Epidermal melanocyte (primary cell): ENCODE measurements around the gene TAF8.

Source experiments
- DNase-seq: peaks from one replicate; pipeline ENCODE4 v3.0.0; 2011; ENCODE audit warnings: low spot score; ENCODE audit not compliant: insufficient read length

The TAF8 gene

GRCh38 chr6:42120895-42121865, 70.9 kb downstream of the TAF8 start:
- no peak for DNase-seq

- DNase-seq, result no peak
Measured at GRCh38 chr6:42123379-42124103, 73.2 kb downstream of the TAF8 start.

- no peak for DNase-seq
Measured at GRCh38 chr6:42124223-42124836, 74.0 kb downstream of the TAF8 start.

DNA sequence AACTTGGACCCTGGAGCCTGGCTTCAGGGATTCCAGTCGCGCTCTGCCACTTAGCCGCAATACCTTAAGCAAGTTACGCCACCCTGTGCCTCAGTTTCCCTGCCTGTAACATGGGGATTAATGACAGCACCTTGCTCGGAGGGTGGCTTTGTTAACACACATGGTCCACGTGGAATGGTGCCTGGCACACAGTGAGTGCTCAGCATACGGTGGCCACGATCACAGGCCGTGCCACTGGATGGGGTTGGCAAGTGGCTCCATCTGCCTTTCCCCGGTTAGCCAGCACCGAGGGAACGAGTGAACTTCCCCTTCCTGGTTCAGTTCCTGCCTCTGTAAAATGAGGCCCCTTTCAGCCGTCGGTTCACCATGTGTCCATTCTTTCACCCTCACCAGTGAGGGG, 74.9 kb downstream of the TAF8 start:
- DNase-seq, result no peak

- DNase-seq, result no peak
Measured at GRCh38 chr6:42125663-42126062, 75.3 kb downstream of the TAF8 start.

- no peak for DNase-seq
Measured at GRCh38 chr6:42128460-42129359, 78.4 kb downstream of the TAF8 start.

GRCh38 chr6:42129360-42129676, 79.0 kb downstream of the TAF8 start:
- no peak for DNase-seq

- no peak for DNase-seq
Measured at GRCh38 chr6:42131531-42131930, 81.2 kb downstream of the TAF8 start.

DNA sequence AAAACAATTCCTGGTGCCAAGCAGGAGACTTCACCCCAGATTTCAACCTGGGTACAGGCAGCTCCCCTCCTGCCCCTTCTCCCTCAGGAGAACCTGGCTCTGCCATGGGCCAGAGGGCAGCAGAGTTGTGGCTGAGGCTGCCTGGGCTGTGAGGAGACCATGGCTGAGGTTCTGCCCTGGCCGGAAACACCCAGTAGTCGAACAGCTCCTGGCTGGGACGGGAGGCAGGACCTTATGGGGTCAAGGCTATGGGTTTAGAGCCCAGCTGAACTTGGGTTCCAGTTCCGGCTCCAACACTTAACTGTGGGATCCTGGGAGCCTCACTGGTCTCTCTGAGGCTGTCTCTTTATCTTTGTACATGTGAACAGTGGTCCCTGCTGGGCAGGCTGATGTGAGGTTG, 83.6 kb downstream of the TAF8 start:
- no peak for DNase-seq

DNA sequence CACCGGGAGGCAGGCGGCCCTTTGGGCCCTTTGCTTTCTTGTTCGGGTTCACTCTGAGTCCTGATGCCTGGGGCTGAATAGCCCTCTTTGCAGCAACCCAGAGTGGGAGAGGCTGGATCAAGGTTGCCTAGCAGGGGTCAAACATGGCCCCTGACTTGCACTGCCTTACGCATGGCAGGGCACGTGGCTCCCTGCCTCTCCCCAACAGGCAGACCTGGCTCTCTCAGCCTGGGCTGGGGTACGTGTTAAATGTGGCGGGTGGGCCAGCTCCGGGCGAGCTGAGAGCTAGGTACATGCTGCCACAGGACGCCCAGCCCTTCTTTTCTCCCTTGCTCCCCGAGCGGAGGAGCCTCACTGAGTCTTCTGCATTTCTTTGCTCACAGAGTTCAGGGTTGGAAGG, 84.8 kb downstream of the TAF8 start:
- DNase-seq, result no peak

DNA sequence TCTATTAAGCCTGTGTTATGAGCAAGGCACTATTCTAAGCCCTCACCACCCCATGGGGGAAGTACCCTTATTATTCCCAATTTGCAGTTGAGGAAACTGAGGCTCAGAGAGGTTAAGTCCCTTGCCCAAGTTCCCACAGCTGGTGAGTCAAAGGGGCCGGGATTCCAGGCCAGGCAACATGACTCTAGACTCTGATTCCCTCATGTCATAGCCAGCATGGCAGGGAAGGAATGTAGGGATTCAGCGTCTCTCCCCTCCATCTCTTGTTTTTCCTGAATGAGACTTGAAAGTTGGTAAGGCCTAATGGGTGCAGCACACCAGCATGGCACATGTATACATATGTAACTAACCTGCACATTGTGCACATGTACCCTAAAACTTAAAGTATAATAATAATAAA, 85.4 kb downstream of the TAF8 start:
- no peak for DNase-seq

- DNase-seq, result no peak
Measured at GRCh38 chr6:42136508-42137193, 86.3 kb downstream of the TAF8 start.
